ENCODE data around the gene SOHLH1.

DNA sequence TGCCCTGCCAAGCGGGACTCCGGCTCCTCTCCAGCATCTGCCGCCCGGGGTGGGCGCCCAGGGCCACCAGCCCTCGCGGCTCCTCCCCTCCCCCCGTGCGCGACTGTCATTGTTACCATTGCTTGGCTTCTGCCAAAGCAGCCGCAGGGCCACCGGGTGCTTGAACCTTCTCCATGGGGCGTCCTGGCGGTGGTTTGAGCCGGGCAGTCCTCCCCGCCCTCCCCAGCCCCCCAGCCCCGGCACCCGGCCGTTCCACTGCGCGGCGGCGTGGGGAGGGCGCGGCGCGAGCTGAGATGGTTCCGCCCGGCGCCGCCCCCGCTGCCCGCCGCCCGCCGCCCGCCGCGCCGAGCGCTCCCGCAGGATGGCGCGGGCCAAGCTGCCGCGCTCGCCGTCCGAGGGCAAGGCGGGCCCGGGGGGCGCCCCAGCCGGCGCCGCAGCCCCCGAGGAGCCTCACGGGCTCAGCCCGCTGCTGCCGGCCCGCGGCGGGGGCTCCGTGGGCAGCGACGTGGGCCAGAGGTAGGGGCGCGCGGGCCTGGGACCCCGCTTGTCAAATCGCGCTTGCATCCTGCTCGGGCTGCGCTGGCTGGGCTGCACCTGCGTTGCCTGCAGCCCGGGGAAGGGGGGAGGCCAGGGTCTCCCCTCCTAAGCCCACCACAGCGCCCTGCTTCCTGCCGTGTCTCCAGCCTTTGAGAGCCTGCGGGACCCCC is 37.1 kb upstream of the SOHLH1 start:
- no peak for TF ChIP-seq GATA2 (IDR thresholded peaks at IDR 0.05; ENCODE audit: low read depth, low read length)
- TF ChIP-seq GATA3 (IDR thresholded peaks at IDR 0.05; ENCODE audit: low read depth, low read length) = no peak

Data from SH-SY5Y (cell line).